ENCODE measurements around the gene CORO2B.

CORO2B gene

GRCh38 chr15:68581725-68582124 lies 2.9 kb downstream of the CORO2B start:
- no peak overlapping the region for H3K4me3 ChIP-seq (ENCODE audit: low read length)
- no peak for DNase-seq (ENCODE audit: low read depth)
- TF ChIP-seq CTCF (conservative IDR thresholded peaks at IDR 0.05; ENCODE audit: low read depth, low read length), result no peak

GRCh38 chr15:68582236-68582635 lies 3.4 kb downstream of the CORO2B start:
- no peak overlapping the region for H3K4me3 ChIP-seq (ENCODE audit: low read length)
- no peak for TF ChIP-seq CTCF (conservative IDR thresholded peaks at IDR 0.05; ENCODE audit: low read depth, low read length)
- no peak for DNase-seq (ENCODE audit: low read depth)

- H3K4me3 ChIP-seq (ENCODE audit: low read length), result no peak overlapping the region
- no peak for TF ChIP-seq CTCF (conservative IDR thresholded peaks at IDR 0.05; ENCODE audit: low read depth, low read length)
- no peak for DNase-seq (ENCODE audit: low read depth)
Measured at GRCh38 chr15:68582864-68583263, 4.1 kb downstream of the CORO2B start.

- no peak for TF ChIP-seq CTCF (conservative IDR thresholded peaks at IDR 0.05; ENCODE audit: low read depth, low read length)
- DNase-seq (ENCODE audit: low read depth), result no peak
- no peak overlapping the region for H3K4me3 ChIP-seq (ENCODE audit: low read length)
Measured at GRCh38 chr15:68583321-68583720, 4.5 kb downstream of the CORO2B start.

GRCh38 chr15:68583936-68584755 lies 5.4 kb downstream of the CORO2B start:
- no peak overlapping the region for H3K4me3 ChIP-seq (ENCODE audit: low read length)
- no peak for TF ChIP-seq CTCF (conservative IDR thresholded peaks at IDR 0.05; ENCODE audit: low read depth, low read length)
- no peak for DNase-seq (ENCODE audit: low read depth)

GRCh38 chr15:68584756-68585573 lies 6.2 kb downstream of the CORO2B start:
- TF ChIP-seq CTCF (conservative IDR thresholded peaks at IDR 0.05; ENCODE audit: low read depth, low read length), result no peak
- no peak for DNase-seq (ENCODE audit: low read depth)
- H3K4me3 ChIP-seq (ENCODE audit: low read length), result no peak overlapping the region
